ENCODE data around the gene IDH3A.
"Not testable (repeated sequence)": the region's sequence is repeated elsewhere in the genome, so short reads cannot be mapped to it uniquely, and the experiment has no call there.

Gene IDH3A

GRCh38 chr15:78129751-78130287 is 19.3 kb upstream of the IDH3A start:
- DNase-seq (ENCODE audit: low read depth), result no peak

DNA sequence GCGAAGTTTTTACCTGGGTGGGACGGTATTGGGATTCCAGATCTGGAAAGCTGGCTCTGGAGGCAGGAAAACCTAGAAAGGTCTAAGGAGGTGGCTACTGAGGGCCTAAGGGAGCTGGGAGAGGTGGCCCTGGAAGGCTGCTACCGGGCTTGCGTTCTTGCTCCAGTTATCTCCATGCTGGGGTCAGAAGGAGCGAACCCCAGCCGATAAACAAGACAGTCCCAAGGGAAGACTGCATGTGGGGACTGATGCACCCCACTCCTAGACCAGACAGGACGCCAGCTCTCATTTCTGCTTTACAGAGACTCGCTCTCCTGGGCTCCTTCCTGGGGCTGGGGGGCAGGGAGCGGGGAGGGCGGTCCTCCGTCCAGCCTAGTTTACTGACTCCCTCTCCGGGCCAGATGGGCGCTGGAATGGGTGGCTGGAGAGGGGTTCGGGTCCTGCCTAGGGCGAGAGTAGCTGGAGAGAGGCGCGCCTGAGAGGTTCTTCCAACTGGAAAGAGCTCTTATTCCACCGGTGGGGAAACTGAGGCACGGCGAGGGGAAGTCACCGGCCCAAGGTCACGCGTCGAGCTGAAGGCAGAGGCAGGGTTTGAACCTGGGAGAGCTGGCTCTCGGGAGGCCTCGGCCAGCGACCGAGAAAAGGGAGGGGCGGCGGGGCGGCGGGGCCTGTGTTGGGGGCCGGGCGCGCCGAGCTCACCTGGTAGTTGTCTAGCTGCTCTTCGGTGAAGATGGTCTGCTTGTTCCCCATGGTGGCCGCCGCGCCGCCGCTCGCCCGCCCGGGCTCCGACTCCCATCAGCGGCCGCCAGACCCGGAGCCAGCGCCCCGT is 18.5 kb upstream of the IDH3A start:
- no peak for DNase-seq (ENCODE audit: low read depth)

GRCh38 chr15:78131295-78132061 is 17.7 kb upstream of the IDH3A start, which contains the start of gene CIB2:
Gene CIB2 (minus strand): TSS chr15:78131445. CDS start chr15:78131215, 230 bp downstream.
- DNase-seq (ENCODE audit: low read depth), result peak; percentile 47

DNA sequence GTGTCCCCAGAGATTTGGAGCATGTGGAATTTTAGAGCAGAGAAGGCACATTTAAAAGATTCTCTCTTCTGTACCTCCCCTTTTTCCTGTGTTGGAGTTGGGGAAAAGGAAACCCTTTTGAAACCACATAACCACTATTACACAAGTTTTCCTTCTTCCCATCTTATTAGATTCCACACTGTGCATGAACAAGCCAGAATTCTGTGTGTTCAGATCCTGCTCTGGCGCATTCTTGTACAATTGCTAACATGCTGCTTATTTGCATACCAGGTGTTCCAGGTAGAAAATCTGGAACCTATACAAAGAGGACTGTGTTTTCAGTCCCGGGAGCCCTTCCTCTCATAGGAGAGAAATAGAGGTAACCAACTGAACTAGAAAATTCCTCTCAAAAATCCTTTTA is 15.4 kb upstream of the IDH3A start:
- DNase-seq (ENCODE audit: low read depth), result no peak

DNA sequence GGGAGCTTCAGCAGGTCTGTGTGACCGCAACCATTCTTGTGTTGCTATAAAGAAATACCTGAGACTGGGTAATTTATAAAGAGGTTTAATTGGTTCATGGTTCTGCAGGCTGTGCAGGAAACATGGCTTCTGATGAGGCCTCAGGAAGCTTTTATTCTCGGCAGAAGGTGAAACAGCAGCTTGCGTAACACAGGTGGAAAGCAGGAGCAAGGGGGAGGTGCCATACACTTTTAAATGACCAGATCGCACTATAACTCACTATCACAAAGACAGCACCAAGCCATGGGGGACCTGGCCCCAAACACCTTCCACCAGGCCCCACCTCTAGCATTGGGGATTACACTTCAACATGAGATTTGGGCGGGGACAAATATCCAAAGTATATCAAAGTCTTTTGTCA is 9.6 kb upstream of the IDH3A start:
- DNase-seq (ENCODE audit: low read depth), result no peak

- DNase-seq (ENCODE audit: low read depth), result no peak
Measured at GRCh38 chr15:78140292-78140691, 8.9 kb upstream of the IDH3A start.

DNA sequence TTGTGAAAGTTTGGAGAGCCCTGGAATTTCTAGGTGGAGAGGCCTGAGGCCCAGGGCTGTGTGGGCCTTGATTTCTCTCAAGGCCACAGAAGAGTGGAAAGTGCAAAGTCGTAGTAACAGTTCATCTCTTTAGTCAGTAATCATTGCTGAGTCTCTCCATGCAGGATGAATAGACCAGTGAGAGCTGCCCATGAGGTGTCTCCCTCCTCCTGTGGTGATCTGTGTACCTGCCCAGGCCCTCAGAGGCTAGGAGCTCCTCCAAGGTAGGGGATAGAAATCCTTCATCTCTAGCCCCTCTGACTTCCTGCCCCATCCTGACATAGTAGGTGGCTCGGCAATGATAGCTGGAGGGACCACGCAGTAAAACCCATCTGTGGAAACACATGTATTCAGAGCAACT is 6.8 kb upstream of the IDH3A start:
- DNase-seq (ENCODE audit: low read depth), result no peak

GRCh38 chr15:78146425-78147154 is 2.6 kb upstream of the IDH3A start:
- DNase-seq (ENCODE audit: low read depth), result no peak

DNA sequence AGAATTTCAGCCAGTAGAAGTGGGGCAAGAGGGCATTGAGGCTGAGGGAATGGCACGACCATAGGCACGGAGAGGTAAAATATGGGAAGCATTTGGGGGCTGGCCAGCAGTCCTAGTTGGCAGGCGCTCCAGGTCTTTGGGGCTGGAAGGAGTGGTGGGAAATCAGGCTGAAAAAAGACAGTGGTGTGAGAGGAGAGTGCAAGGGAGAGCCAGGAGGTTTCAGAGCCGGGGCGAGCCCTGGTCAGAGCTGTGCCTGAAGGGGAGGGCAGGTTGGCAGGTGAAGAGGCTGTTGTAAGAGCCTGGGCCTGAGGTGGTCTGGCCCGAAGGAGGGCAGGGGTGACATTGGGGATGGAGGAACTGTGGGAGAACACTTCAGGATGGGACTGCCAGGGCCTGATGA is 1.6 kb upstream of the IDH3A start:
- DNase-seq (ENCODE audit: low read depth), result no peak

DNA sequence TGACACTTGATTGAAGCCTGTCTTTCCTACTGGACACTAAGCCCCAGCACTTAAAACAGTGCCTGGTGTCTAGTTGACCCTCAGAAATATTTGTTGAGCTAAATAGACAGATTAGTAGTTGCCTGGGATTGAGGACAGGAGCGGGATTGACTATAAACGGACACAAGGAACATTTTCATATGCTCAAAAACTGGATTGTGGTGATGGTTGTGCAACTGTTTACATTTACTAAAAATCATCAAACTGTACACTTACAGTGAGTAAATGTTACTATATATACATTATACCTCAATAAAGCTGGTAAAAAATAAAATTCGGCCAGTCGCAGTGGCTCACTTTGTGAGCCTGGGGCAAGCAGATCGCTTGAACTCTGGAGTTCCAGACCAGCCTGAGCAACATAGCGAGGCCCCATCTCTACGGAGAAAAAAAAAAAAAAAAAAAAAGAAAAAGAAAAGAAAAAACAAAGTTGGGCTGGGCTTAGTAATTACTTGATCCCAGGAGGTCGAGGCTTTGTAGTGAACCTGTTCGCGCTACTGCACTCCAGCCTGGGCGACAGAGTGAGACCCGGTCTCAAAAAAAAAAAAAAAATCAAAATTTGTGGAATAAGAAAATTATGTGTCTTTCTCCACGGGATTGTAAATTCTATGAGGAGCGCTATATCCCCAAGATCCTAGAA is 632 bp upstream of the IDH3A start:
- DNase-seq (ENCODE audit: low read depth), result no peak

DNA sequence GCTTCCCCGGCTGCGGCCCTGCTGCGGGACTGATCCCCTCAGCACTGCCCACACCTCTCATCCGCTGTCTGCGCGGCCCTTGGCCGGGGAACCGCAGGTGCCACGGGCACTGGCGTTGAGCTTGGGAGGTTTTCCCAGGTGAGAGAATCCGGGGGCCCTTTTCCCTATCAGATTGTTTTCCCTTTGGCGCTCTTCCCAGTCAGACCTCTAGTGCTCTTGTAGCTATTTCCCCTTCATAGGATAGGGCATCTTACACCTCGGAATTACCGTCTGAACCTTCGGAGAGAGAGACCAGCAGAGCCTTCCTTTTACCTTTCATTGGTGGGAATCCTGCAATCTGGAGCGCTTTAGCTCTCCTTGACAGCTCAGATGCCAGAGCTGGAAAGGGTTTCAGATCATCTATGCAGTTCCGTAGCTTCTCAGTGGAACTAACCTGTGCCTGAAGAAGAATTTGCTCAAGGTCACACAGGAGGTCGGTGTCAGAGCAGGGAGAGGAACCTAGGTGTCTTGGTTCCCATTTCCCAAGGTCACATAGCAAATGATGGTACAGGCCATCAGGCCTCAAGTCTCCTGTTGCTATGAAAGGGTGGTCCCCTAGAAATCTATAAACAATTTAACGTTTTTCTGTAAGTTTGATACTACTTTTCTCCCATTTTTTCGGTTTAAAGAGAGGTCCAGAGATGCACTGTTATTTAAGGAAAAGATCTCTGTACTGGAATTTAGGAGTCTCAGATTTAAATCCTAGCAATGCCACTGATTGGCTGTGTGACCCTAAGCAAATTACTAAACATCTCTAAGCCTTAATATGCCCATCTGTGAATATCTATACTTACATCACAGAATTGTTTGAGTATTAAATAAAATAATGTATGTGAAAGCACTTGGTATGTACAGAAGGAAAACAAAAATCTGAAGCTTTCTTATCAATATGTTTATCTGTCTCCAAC is 916 bp downstream of the IDH3A start:
- no peak for DNase-seq (ENCODE audit: low read depth)

- not testable (repeated sequence) for DNase-seq (ENCODE audit: low read depth)
Measured at GRCh38 chr15:78151075-78151474, 1.9 kb downstream of the IDH3A start.

DNA sequence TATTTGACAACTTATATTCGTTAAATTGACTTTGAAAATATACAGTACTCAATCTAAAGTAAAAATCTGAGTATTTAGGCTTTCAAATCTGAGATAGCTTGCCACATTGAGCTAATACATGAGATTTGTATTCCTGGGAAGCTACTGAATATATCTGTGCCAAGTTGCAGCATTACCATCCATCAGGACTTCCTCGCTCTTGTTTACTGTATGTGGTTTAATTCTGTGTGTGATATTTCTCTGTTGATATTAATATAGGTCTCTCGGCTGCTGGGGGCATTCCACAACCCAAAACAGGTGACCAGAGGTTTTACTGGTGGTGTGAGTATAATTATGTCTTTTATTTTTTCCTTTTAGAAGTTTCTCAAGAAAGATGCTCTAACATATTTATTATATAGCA is 5.8 kb downstream of the IDH3A start:
- no peak for DNase-seq (ENCODE audit: low read depth)

DNA sequence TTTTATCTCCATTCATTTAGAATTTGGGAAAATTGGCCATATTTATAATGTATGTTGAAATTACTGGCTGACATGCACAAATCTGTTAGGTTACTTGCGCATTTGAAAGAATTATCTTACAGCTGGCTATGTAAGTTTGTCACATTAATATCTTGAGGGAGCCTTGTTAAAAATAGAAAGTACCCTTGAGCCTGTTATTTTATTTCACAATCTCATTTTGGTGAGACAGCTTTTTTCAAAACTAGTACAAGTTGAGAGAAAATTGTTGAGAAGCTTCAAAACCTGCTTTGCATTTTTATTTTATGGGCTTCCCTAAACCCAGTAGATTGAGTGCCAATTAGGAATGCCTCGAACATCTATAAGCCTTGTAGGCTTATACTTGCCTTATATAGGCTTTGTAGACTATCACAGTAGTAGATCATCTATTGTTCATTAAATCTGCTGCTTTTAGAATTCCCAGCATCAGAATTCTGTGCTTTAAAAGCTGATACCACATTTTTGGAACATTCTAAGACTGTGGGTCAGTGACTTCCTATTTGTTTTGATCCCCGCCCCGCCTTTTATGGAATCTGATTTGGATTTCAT is 6.3 kb downstream of the IDH3A start:
- no peak for DNase-seq (ENCODE audit: low read depth)

- no peak for DNase-seq (ENCODE audit: low read depth)
Measured at GRCh38 chr15:78156653-78157052, 7.5 kb downstream of the IDH3A start.

- no peak for DNase-seq (ENCODE audit: low read depth)
Measured at GRCh38 chr15:78157203-78157602, 8.0 kb downstream of the IDH3A start.

GRCh38 chr15:78159395-78159794 is 10.2 kb downstream of the IDH3A start:
- DNase-seq (ENCODE audit: low read depth), result no peak

GRCh38 chr15:78162038-78162437 is 12.9 kb downstream of the IDH3A start:
- no peak for DNase-seq (ENCODE audit: low read depth)

- no peak for DNase-seq (ENCODE audit: low read depth)
Measured at GRCh38 chr15:78164010-78164409, 14.8 kb downstream of the IDH3A start.

GRCh38 chr15:78167227-78167888 is 18.2 kb downstream of the IDH3A start:
- no peak for DNase-seq (ENCODE audit: low read depth)

Data from iris pigment epithelial cell (primary cell).